Esophagus squamous epithelium (tissue), 5 donors: ENCODE results near the gene MDGA2. TPM values are rescaled to one million over a fixed set of nuclear protein-coding genes. Genes with fewer than 3 reads are reported as not detected.

Experiments
- DNase-seq: peaks from one replicate; lab custom pipeline; 2025; lab: John Stamatoyannopoulos, UW
- H3K27ac ChIP-seq, 4 donors: fragments of 200-600 bp; sonication (generic); one replicate each; pipeline ENCODE4 v1.5.1; 2016 to 2019; ENCODE audit warnings: mild to moderate bottlenecking in 1 of 4
- H3K27me3 ChIP-seq, 4 donors: fragments of 200-600 bp; sonication (generic); 1 replicate in 3 of 4; 2 replicates in 1 of 4; pipeline versions ENCODE4 v1.5.1 to v1.6.0; 2017 to 2021; ENCODE audit warnings: antibody characterized with exemption in 1 of 4
- H3K36me3 ChIP-seq, 3 donors: fragments of 200-600 bp; sonication (generic); one replicate each; pipeline ENCODE4 v1.5.1; 2016 to 2019
- H3K4me1 ChIP-seq, 3 donors: fragments of 200-600 bp; sonication (generic); one replicate each; pipeline ENCODE4 v1.5.1; 2017 to 2019
- H3K4me3 ChIP-seq, 4 donors: fragments of 200-600 bp; sonication (generic); 1 replicate in 3 of 4; 2 replicates in 1 of 4; pipeline ENCODE4 v1.5.1; 2016 to 2019; ENCODE audit warnings: mild to moderate bottlenecking in 2 of 4, moderate library complexity in 1 of 4
- H3K9me3 ChIP-seq, 3 donors: fragments of 200-600 bp; sonication (generic); one replicate each; pipeline ENCODE4 v1.5.1; 2016 to 2019
- CTCF ChIP-seq, 6 experiments: fragments of 450-650 bp in 4 of 6; fragments of 200-600 bp in 2 of 6; sonication (generic) in 2 of 6; IDR thresholded peaks; one replicate each; pipeline ENCODE4 v1.5.1; 2016 to 2019; ENCODE audit warnings: antibody characterized with exemption in 6 of 6, mild to moderate bottlenecking in 4 of 6, moderate library complexity in 4 of 6
- POLR2A ChIP-seq, 4 donors: fragments of 450-650 bp; IDR thresholded peaks; one replicate each; pipeline ENCODE4 v1.6.1; 2017; ENCODE audit warnings: antibody characterized with exemption in 4 of 4, mild to moderate bottlenecking in 4 of 4, moderate library complexity in 3 of 4
- WGBS, 2 donors: methylation state at CpG; one replicate each; pipeline ENCODE4 v1.1.5; 2018; 5-methylcytosine and 5-hydroxymethylcytosine counted together
- intact Hi-C: fragments of 100-400 bp; cut with DNase I; formaldehyde crosslinking; loops from one replicate; pipeline ENCODE4 v1.15.0; 2022
- total RNA-seq, 4 donors: library from RNA; depleted of rRNA; stranded (reverse); fragments of >200 nt; gene quantifications; one replicate each; pipeline ENCODE4 v1.1.0, GENCODE V29; 2016
- donor health status: DM: yes; HTN: yes; CAD: no.

Gene MDGA2
- total RNA-seq, 4 donors from 2014 or later: not detected

GRCh38 chr14:47454025-47454424 lies 221.4 kb downstream of the MDGA2 start:
- no peak for DNase-seq
- no peaks in the 10 kb centered on the region for H3K4me1 ChIP-seq
- WGBS, 2 donors: 31 to 43% methylated on average over 2 of the region's 2 CpGs

DNA sequence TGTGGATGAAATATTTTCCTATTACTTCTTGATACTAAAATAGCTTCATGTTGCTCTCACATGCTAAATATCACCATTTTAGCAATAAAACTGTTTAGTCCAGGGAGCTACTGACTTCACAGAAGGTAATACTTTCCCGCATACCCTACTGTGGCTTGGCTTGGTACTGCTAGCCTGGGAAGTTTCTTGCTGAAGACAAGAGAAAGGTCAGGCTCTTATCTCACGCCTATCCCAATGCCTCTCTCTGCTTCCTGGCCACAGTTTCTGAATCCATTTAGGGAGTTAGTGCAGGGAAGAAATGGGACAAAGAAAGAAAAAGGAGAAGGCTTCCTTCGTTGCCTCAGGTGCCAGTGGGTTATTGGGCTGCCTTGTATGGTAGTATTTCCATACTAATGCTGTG lies 228.3 kb downstream of the MDGA2 start:
- no peak overlapping the region for H3K27ac ChIP-seq
- no peak for DNase-seq
- no peaks in the 10 kb centered on the region for H3K27me3 ChIP-seq
- 52 to 53% methylated on average over 3 of the region's 3 CpGs for WGBS, 2 donors
- H3K4me1 ChIP-seq: no peaks in the 10 kb centered on the region
- no peaks in the 10 kb centered on the region for H3K9me3 ChIP-seq
- no peak overlapping the region for H3K4me3 ChIP-seq
- H3K36me3 ChIP-seq: no peaks in the 10 kb centered on the region
- TF ChIP-seq CTCF (IDR thresholded peaks at IDR 0.05): no peak
- TF ChIP-seq POLR2A (IDR thresholded peaks at IDR 0.05): no peak
- intact Hi-C loops: no loop called here

More at GRCh38 chr14:47454025-47454424, 221.4 kb downstream of the MDGA2 start:
- Histone ChIP-seq H3K36me3 (no peaks in the 10 kb centered on the region), H3K27ac (no peak overlapping the region), H3K27me3 (no peaks in the 10 kb centered on the region), H3K9me3 (no peaks in the 10 kb centered on the region), H3K4me3 (no peak overlapping the region)
- TF ChIP-seq POLR2A (IDR thresholded peaks at IDR 0.05) (no peak), CTCF (IDR thresholded peaks at IDR 0.05) (no peak)
- intact Hi-C loops: no loop called here

GRCh38 chr14:47442211-47442610 lies 233.2 kb downstream of the MDGA2 start:
- no peaks in the 10 kb centered on the region for H3K9me3 ChIP-seq
- no peak for TF ChIP-seq CTCF (IDR thresholded peaks at IDR 0.05)
- no peak for TF ChIP-seq POLR2A (IDR thresholded peaks at IDR 0.05)
- H3K27me3 ChIP-seq: no peaks in the 10 kb centered on the region
- intact Hi-C loops: no loop called here
- H3K36me3 ChIP-seq: no peaks in the 10 kb centered on the region
- no peak overlapping the region for H3K4me3 ChIP-seq
- DNase-seq: no peak
- no peak overlapping the region for H3K27ac ChIP-seq
- H3K4me1 ChIP-seq: no peaks in the 10 kb centered on the region

DNA sequence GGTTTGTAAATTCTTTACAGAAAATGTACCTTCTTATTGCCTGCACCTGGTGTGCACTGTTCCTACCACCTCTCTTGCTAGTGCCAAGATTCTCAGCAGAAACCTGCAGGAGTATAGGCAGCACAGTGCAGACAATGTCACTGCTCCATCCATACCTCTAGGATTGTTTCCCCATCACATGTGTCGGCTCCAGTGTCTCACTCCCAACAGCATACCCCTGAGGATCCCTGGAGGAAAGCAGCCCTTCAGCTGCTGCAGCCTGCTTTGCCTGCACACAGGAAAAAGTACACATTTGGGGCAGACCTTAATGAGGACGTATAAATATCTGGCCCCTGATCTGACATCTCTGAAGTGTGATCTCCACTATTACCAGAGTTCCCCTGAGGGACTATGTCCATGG lies 235.5 kb downstream of the MDGA2 start:
- TF ChIP-seq POLR2A (IDR thresholded peaks at IDR 0.05): no peak
- no peak for TF ChIP-seq CTCF (IDR thresholded peaks at IDR 0.05)
- DNase-seq: no peak
- H3K4me3 ChIP-seq: no peak overlapping the region
- no peaks in the 10 kb centered on the region for H3K4me1 ChIP-seq
- 35 to 57% methylated on average over 2 of the region's 2 CpGs for WGBS, 2 donors
- H3K36me3 ChIP-seq: no peaks in the 10 kb centered on the region
- intact Hi-C loops: no loop called here
- H3K9me3 ChIP-seq: no peaks in the 10 kb centered on the region
- no peak overlapping the region for H3K27ac ChIP-seq
- no peaks in the 10 kb centered on the region for H3K27me3 ChIP-seq

GRCh38 chr14:47438650-47439140 lies 236.7 kb downstream of the MDGA2 start:
- no peak overlapping the region for H3K4me3 ChIP-seq
- intact Hi-C loops: no loop called here
- H3K27me3 ChIP-seq: no peaks in the 10 kb centered on the region
- no peak for DNase-seq
- WGBS, 2 donors: 19 to 30% methylated on average over 1 of the region's 1 CpG
- no peak for TF ChIP-seq POLR2A (IDR thresholded peaks at IDR 0.05)
- TF ChIP-seq CTCF (IDR thresholded peaks at IDR 0.05): no peak
- no peak overlapping the region for H3K27ac ChIP-seq
- H3K9me3 ChIP-seq: no peaks in the 10 kb centered on the region
- H3K36me3 ChIP-seq: no peaks in the 10 kb centered on the region
- H3K4me1 ChIP-seq: no peaks in the 10 kb centered on the region
